ENCODE measurements around the gene GRIK3.

GRIK3 gene

GRCh38 chr1:36825226-36825625 lies 209.1 kb downstream of the GRIK3 start:
- H3K4me3 ChIP-seq (ENCODE audit: low read length, poor library complexity, severe bottlenecking), result no peak overlapping the region
- no peak overlapping the region for H2AFZ ChIP-seq (ENCODE audit: low read length)
- no peaks in the 10 kb centered on the region for H4K20me1 ChIP-seq (ENCODE audit: insufficient read depth, low read length, poor library complexity, severe bottlenecking)
- no peak overlapping the region for H3K9ac ChIP-seq (ENCODE audit: low read depth, low read length, poor library complexity, severe bottlenecking)
- H3K4me1 ChIP-seq (ENCODE audit: insufficient read depth, low read length, poor library complexity, severe bottlenecking), result no peaks in the 10 kb centered on the region
- H3K9me3 ChIP-seq (ENCODE audit: insufficient read depth, low read depth, low read length), result no peaks in the 10 kb centered on the region
- no peaks in the 10 kb centered on the region for H3K9me2 ChIP-seq (replicated peaks; ENCODE audit: low read depth, low read length)
- TF ChIP-seq EZH2phosphoT487 (IDR thresholded peaks at IDR 0.05; ENCODE audit: borderline replicate concordance) (no peak), CTCF (conservative IDR thresholded peaks at IDR 0.05; ENCODE audit: low read length) (no peak)
- H3K79me2 ChIP-seq (ENCODE audit: insufficient read depth, low read length), result no peaks in the 10 kb centered on the region
- no peaks in the 10 kb centered on the region for H3K27me3 ChIP-seq (ENCODE audit: insufficient read depth, low read length, poor library complexity, severe bottlenecking)
- no peak overlapping the region for H3K4me2 ChIP-seq (ENCODE audit: low read depth, low read length, poor library complexity, severe bottlenecking)
- H3K36me3 ChIP-seq (ENCODE audit: insufficient read depth, low read length), result no peaks in the 10 kb centered on the region
- H3F3A ChIP-seq (ENCODE audit: low read depth), result no peaks in the 10 kb centered on the region

- no peaks in the 10 kb centered on the region for H3K36me3 ChIP-seq (ENCODE audit: insufficient read depth, low read length)
- H3K4me3 ChIP-seq (ENCODE audit: low read length, poor library complexity, severe bottlenecking), result no peak overlapping the region
- H3K27me3 ChIP-seq (ENCODE audit: insufficient read depth, low read length, poor library complexity, severe bottlenecking), result no peaks in the 10 kb centered on the region
- no peaks in the 10 kb centered on the region for H3K9me2 ChIP-seq (replicated peaks; ENCODE audit: low read depth, low read length)
- no peaks in the 10 kb centered on the region for H4K20me1 ChIP-seq (ENCODE audit: insufficient read depth, low read length, poor library complexity, severe bottlenecking)
- H2AFZ ChIP-seq (ENCODE audit: low read length), result no peak overlapping the region
- no peaks in the 10 kb centered on the region for H3K79me2 ChIP-seq (ENCODE audit: insufficient read depth, low read length)
- TF ChIP-seq CTCF (conservative IDR thresholded peaks at IDR 0.05; ENCODE audit: low read length), result no peak
- TF ChIP-seq EZH2phosphoT487 (IDR thresholded peaks at IDR 0.05; ENCODE audit: borderline replicate concordance), result no peak
- no peaks in the 10 kb centered on the region for H3F3A ChIP-seq (ENCODE audit: low read depth)
- no peaks in the 10 kb centered on the region for H3K4me1 ChIP-seq (ENCODE audit: insufficient read depth, low read length, poor library complexity, severe bottlenecking)
- H3K9me3 ChIP-seq (ENCODE audit: insufficient read depth, low read depth, low read length), result no peaks in the 10 kb centered on the region
- no peak overlapping the region for H3K9ac ChIP-seq (ENCODE audit: low read depth, low read length, poor library complexity, severe bottlenecking)
- no peak overlapping the region for H3K4me2 ChIP-seq (ENCODE audit: low read depth, low read length, poor library complexity, severe bottlenecking)
Observed at GRCh38 chr1:36824390-36824861, 209.9 kb downstream of the GRIK3 start.

DNA sequence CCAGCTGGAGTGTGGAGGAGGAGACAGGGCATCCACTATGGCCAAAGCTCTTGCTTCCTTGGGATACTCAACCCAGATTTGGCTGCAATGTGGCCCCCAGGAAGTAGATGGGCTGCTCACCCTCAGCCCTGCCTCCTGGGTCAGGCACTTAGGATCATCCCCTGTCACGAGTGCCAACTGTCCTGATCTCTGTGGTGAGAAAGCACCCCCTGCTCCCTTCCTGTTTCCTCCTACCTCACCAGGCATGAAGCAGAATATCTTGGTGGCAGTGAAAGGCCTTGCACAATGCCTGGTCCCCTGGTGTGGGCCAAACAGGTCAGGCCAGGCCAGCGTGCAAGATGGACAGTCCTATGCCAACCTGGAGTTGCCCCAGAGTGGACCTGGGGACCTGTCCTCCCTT lies 211.7 kb downstream of the GRIK3 start:
- H3K9me3 ChIP-seq (ENCODE audit: insufficient read depth, low read depth, low read length), result no peaks in the 10 kb centered on the region
- no peaks in the 10 kb centered on the region for H3K79me2 ChIP-seq (ENCODE audit: insufficient read depth, low read length)
- H3F3A ChIP-seq (ENCODE audit: low read depth), result no peaks in the 10 kb centered on the region
- no peaks in the 10 kb centered on the region for H3K9me2 ChIP-seq (replicated peaks; ENCODE audit: low read depth, low read length)
- H3K9ac ChIP-seq (ENCODE audit: low read depth, low read length, poor library complexity, severe bottlenecking), result no peak overlapping the region
- H3K27me3 ChIP-seq (ENCODE audit: insufficient read depth, low read length, poor library complexity, severe bottlenecking), result no peaks in the 10 kb centered on the region
- no peaks in the 10 kb centered on the region for H3K36me3 ChIP-seq (ENCODE audit: insufficient read depth, low read length)
- no peak overlapping the region for H2AFZ ChIP-seq (ENCODE audit: low read length)
- H3K4me3 ChIP-seq (ENCODE audit: low read length, poor library complexity, severe bottlenecking), result no peak overlapping the region
- no peaks in the 10 kb centered on the region for H3K4me1 ChIP-seq (ENCODE audit: insufficient read depth, low read length, poor library complexity, severe bottlenecking)
- H4K20me1 ChIP-seq (ENCODE audit: insufficient read depth, low read length, poor library complexity, severe bottlenecking), result no peaks in the 10 kb centered on the region
- H3K4me2 ChIP-seq (ENCODE audit: low read depth, low read length, poor library complexity, severe bottlenecking), result no peak overlapping the region
- TF ChIP-seq EZH2phosphoT487 (IDR thresholded peaks at IDR 0.05; ENCODE audit: borderline replicate concordance) (no peak), CTCF (conservative IDR thresholded peaks at IDR 0.05; ENCODE audit: low read length) (no peak)

Measured in Loucy (cell line).